Nephron progenitor cell (in vitro differentiated cells): ENCODE results near the gene TMCC2.
A peak's percentile ranks its signal among the peaks of the same experiment; 100 is the strongest.

ENCODE experiments used
- DNase-seq: peaks from one replicate; pipeline ENCODE4 v3.0.0; 2021
- H3K27ac Mint-ChIP-seq: 2 replicates; pipeline ENCODE4 v1.8.0; 2021; ENCODE audit warnings: mild to moderate bottlenecking, moderate library complexity, mixed read lengths
- H3K27me3 Mint-ChIP-seq: 2 replicates; pipeline ENCODE4 v1.8.0; 2021; ENCODE audit warnings: mild to moderate bottlenecking, low read depth, mixed read lengths; ENCODE audit not compliant: poor library complexity
- H3K36me3 Mint-ChIP-seq: 2 replicates; pipeline ENCODE4 v1.8.0; 2021; ENCODE audit warnings: low read depth, mixed read lengths
- H3K4me1 Mint-ChIP-seq: 2 replicates; pipeline ENCODE4 v1.8.0; 2021; ENCODE audit warnings: mixed read lengths
- H3K4me3 Mint-ChIP-seq: 2 replicates; pipeline ENCODE4 v1.8.0; 2021; ENCODE audit warnings: mild to moderate bottlenecking, moderate library complexity, mixed read lengths
- H3K9me3 Mint-ChIP-seq: 2 replicates; pipeline ENCODE4 v1.8.0; 2021; ENCODE audit warnings: mild to moderate bottlenecking, moderate library complexity, mixed read lengths
- CTCF ChIP-seq: fragments of 200-600 bp; sonication (generic); IDR thresholded peaks from 2 replicates; pipeline ENCODE4 v1.5.0; 2021; ENCODE audit warnings: antibody characterized with exemption

TMCC2 gene

DNA sequence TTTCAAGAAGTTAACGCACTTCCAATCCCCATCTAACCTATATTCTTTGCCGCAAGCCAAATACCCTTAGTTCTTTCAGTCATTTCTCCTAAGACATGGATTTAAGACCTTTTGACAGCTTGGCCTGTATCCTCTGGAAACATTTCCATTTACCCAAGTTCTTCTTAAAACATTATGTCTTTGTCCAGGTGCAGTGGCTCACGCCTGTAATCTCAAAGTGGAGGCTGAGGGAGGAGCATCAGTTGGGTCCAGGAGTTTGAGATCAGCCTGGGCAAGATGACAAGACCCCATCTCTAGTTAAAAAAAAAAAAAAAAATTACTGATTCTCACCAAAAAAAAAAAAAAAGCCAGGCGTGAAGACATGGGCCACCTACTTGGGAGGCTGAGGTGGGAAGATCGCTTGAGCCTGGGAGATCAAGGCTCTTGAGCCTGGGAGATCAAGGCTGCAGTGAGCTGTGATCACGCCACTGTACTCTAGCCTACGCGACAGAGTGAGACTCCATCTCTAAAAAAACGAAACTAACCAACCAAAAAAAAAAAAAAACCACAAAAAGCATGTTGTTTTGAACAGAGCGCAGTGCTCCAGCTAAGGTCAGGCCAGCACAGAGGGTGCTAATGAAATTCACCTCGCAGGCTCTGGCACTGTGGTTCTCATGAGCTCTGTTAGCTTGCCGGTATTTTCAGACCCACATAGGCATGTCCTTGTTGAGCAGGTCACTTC is 57.8 kb downstream of the TMCC2 start:
- H3K4me3 Mint-ChIP-seq: no peak overlapping the region
- peak overlapping the region; percentile 82 for H3K27ac Mint-ChIP-seq
- H3K27me3 Mint-ChIP-seq: peaks cover 3% of the 10 kb centered on the region
- no peaks in the 10 kb centered on the region for H3K36me3 Mint-ChIP-seq
- peaks cover 64% of the 10 kb centered on the region for H3K4me1 Mint-ChIP-seq
- TF ChIP-seq CTCF: no peak
- no peaks in the 10 kb centered on the region for H3K9me3 Mint-ChIP-seq
- DNase-seq: no peak

DNA sequence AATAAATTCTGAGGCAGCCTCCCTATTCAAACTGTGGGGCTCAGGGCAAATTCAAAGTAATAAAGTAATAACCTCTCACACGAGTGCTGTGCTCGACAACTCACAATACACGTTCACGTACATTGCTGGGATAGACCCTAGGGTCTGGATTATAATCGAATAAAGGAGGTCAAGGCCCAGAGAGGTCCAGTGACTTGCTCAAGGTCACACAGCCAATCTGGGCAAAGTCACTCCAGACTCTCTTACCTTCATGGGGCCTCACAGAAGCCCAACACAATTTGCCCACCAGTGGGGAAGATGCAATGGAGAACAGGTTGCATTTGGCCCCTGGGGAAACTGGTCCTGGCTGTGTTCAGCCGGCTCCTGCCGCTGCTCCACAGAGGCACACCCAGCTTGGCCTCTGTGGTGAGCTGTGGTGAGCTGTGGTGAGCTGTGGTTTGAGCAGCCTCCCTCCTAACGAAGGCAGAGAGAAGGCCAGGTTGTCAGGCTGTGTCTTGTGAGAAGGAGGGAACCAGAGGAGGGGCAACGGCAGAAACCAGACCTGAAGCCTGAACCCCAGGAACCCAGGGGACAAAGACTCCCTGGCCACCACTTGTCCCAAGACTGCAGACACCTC is 58.7 kb downstream of the TMCC2 start:
- Mint-ChIP-seq H3K36me3 (no peaks in the 10 kb centered on the region), H3K9me3 (no peaks in the 10 kb centered on the region), H3K27ac (no peak overlapping the region), H3K4me1 (peaks cover 64% of the 10 kb centered on the region), H3K27me3 (peaks cover 3% of the 10 kb centered on the region), H3K4me3 (no peak overlapping the region)
- no peak for TF ChIP-seq CTCF
- no peak for DNase-seq

DNA sequence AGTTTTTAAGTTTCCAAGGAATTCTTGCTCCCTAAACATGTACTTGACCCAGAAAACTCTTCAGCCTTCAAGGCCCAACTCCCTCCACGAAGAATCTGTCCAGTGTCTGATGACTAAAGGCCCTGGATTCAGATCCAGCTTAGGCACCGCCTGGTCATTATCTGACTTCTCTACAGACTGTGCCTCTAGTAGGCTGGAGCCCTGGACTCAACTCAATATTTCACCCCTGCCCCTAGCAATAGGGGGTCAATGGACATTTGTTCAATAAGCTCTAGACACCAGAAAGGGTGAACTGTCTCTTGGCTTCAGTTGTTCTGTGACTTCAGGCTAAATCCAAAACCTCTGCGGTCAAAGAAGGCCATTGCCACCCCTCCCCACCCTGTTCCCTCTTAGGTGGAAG is 59.3 kb downstream of the TMCC2 start:
- Mint-ChIP-seq H3K9me3 (no peaks in the 10 kb centered on the region), H3K36me3 (no peaks in the 10 kb centered on the region), H3K27ac (no peak overlapping the region), H3K27me3 (peaks cover 3% of the 10 kb centered on the region), H3K4me3 (no peak overlapping the region), H3K4me1 (peaks cover 69% of the 10 kb centered on the region)
- no peak for DNase-seq
- TF ChIP-seq CTCF: no peak

- H3K4me3 Mint-ChIP-seq: no peak overlapping the region
- peaks cover 67% of the 10 kb centered on the region for H3K4me1 Mint-ChIP-seq
- peak overlapping the region; percentile 49 for H3K27ac Mint-ChIP-seq
- H3K36me3 Mint-ChIP-seq: no peaks in the 10 kb centered on the region
- DNase-seq: no peak
- no peak for TF ChIP-seq CTCF
- H3K27me3 Mint-ChIP-seq: peaks cover 3% of the 10 kb centered on the region
- no peaks in the 10 kb centered on the region for H3K9me3 Mint-ChIP-seq
These were observed 60.2 kb downstream of the TMCC2 start for GRCh38 chr1:205287767-205288559.

- Mint-ChIP-seq H3K4me3 (no peak overlapping the region), H3K36me3 (no peaks in the 10 kb centered on the region), H3K4me1 (peaks cover 72% of the 10 kb centered on the region), H3K27ac (no peak overlapping the region), H3K27me3 (peaks cover 6% of the 10 kb centered on the region), H3K9me3 (no peaks in the 10 kb centered on the region)
- no peak for DNase-seq
- TF ChIP-seq CTCF: no peak
These were observed 63.9 kb downstream of the TMCC2 start for GRCh38 chr1:205291596-205291995.
